Measurements from ENCODE around the gene KRT16.
"Not testable (repeated sequence)": the region's sequence is repeated elsewhere in the genome, so short reads cannot be mapped to it uniquely, and the experiment has no call there.

The KRT16 gene

DNA sequence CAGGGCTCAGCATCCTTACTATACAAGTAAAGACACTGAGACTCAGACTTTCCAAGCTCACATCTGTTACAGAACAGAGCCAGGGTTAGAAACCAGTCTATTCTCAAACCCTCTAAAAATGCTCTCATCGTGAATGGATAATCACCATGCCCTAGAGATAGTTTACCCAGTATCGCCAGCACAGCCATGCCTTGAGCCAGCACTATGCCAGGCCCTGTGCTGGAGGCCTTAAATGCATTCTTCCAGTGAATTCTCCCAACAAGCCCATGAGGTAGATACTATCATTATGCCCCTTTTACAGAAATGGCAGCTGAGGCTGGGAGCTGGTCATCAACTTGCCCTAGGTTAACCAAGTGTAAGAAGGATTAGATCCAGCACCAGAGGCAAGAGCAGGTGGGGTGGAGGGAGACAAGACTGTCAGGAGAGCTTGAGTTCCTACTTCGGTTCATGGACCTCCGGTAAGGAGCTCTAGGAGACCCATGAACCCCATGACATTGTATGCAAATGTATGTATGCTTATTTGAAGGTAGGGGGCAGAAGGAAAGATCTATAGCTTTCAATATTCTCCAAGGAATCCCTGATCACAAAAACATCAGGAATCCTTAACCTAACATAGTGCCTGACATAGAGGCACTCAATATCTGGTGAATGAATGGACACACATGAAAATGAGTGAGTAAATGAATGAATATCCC, 31.1 kb downstream of the KRT16 start:
- H3K4me1 Mint-ChIP-seq: no peaks in the 10 kb centered on the region
- no peak for ATAC-seq (replicated peaks)
- no peaks in the 10 kb centered on the region for H3K36me3 Mint-ChIP-seq
- peaks cover 0 to 3% of the 10 kb centered on the region in 2 donors for H3K9me3 Mint-ChIP-seq
- H3K27me3 Mint-ChIP-seq: peaks cover 57 to 67% of the 10 kb centered on the region in 2 donors
- H3K4me3 Mint-ChIP-seq: no peak overlapping the region
- no peak overlapping the region for H3K27ac Mint-ChIP-seq
- DNase-seq: no peak

DNA sequence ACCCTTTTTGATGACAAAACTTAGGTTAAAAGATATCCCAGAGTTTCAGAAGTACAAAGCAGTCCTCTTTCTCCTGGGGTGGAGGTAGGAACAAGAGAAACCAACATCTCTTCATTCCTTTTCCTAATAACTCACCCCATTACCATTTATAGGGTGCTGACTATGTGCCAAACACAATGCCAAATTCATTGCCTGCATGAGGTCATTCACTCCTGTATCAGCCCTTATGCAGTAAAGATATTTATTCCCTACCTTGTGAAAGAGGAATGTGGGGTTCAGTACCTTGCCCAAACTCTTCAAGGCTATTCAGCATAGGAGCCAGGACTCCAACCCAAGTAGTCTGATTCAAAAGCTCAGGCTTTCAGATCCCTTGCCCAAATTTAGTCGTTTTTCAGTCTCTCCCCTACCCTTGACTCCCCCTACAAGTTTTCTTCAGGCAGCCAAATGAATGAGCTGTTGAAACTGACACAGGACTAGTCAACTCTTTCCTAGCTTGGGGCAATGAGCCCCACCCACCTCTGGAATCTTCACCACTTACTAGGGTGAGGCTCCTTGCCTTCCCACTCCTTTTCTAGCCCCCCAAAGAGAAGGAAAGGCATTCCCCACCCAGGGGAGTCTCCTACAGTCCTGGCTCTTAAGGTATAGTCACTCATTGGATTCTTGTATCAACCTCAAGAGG, 31.7 kb downstream of the KRT16 start:
- H3K36me3 Mint-ChIP-seq: no peaks in the 10 kb centered on the region
- peaks cover 61 to 74% of the 10 kb centered on the region in 2 donors for H3K27me3 Mint-ChIP-seq
- H3K9me3 Mint-ChIP-seq: peaks cover 0 to 3% of the 10 kb centered on the region in 2 donors
- DNase-seq (no peak), ATAC-seq (replicated peaks) (no peak)
- no peak overlapping the region for H3K4me3 Mint-ChIP-seq
- no peaks in the 10 kb centered on the region for H3K4me1 Mint-ChIP-seq
- H3K27ac Mint-ChIP-seq: no peak overlapping the region

DNA sequence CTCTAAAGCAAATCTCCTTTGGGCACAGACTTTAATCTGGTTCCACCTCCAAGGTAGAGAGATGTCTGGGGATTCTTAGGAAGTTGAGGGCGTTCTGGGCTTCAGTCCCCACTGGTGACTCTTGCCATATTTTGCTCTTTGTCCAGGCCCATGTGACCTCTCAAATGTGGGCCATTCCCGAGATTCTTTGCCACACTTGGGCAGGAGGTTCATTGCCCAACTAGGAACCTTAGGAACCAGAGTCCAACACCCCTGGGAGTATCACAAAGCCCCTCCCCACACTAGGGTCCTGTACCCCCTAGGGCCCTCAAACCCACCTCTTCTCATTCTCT, 32.4 kb downstream of the KRT16 start:
- ATAC-seq (replicated peaks) (no peak), DNase-seq (no peak)
- no peak overlapping the region for H3K4me3 Mint-ChIP-seq
- peaks cover 0 to 3% of the 10 kb centered on the region in 2 donors for H3K9me3 Mint-ChIP-seq
- no peaks in the 10 kb centered on the region for H3K36me3 Mint-ChIP-seq
- peaks cover 61 to 80% of the 10 kb centered on the region in 2 donors for H3K27me3 Mint-ChIP-seq
- H3K4me1 Mint-ChIP-seq: no peaks in the 10 kb centered on the region
- no peak overlapping the region for H3K27ac Mint-ChIP-seq

DNA sequence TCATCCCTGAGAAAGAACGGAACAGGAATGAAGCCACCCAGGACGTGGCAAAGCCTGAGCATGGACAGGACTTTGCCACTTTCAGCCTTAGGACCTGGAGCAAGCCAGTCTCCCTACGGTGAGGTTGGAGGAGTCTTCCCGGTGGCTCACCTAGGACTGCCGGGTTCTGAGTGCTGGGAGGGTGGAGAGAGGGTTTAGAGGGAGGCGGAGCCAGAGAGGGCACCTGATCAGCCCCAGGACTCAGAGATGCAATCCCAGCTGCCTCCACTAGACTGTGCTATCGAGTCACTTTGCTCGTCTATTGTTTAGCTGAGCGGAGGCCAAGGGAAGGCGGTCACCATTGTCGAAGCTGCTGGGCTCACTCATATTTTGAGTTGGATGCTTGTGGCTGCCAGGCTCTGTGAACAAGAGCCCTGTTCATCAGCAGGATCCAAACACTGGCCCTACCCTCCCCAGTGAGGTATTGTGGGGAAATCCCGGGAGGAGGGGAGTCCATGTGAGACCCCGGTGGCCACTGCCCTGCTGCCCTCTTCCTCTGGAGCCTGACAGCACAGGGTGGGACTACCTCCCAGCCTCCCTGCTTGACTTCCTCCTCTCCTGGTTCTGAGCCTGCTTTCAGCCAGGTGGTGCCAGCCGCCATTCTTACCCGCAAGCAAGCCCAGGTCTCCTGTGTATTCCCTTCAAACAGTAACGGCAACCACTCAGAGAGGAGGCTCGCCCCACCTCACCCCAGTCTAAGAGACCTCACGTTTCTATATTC, 32.9 kb downstream of the KRT16 start:
- Mint-ChIP-seq H3K27ac (no peak overlapping the region), H3K27me3 (peaks cover 61 to 83% of the 10 kb centered on the region in 2 donors), H3K4me1 (no peaks in the 10 kb centered on the region), H3K9me3 (peaks cover 0 to 3% of the 10 kb centered on the region in 2 donors), H3K4me3 (no peak overlapping the region), H3K36me3 (no peaks in the 10 kb centered on the region)
- DNase-seq: peak; percentile 47
- ATAC-seq (replicated peaks): peak; percentile 86 to 92

DNA sequence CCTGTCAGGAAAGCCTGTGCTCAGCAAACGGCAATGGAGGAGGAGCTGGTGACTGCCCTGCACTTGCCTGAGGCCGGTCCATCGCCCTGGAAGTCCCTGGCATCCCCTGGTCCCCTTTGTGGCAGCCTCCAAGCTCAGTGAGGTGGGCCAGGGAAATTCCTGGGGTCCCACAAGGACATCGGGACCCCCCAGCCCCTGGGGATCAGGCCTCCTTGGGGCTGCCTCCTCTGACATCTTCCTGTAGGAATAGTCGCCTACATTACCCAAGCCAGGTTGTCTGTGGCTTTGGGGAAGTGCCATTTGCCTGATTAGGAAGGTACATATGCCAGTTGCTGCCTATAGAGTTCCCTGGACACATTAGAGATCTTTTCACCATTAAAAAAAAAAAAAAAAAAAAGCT, 33.6 kb downstream of the KRT16 start:
- Mint-ChIP-seq H3K4me3 (no peak overlapping the region), H3K4me1 (no peaks in the 10 kb centered on the region), H3K9me3 (peaks cover 0 to 3% of the 10 kb centered on the region in 2 donors), H3K27ac (no peak overlapping the region), H3K27me3 (peaks cover 68 to 83% of the 10 kb centered on the region in 2 donors), H3K36me3 (no peaks in the 10 kb centered on the region)
- ATAC-seq (replicated peaks) (no peak), DNase-seq (no peak)

DNA sequence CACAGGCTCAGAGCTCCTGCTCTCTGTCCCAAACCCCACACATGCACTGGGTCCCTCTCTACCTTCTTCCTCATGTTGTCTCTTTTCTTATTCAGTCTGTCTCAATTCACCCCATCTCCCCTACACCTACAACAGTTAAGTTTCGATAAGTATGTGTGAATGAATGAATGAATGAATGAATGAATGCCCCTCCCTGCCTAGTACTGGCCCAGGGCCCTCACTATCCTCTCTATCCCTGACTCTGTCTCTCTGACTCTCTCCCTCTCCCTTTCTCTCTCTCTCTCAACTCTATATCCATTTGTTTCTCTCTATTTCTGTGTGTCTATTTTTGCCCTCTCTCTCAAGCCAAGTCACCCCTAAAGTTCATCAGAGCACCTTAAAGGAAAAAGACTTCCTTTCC, 34.0 kb downstream of the KRT16 start:
- ATAC-seq (replicated peaks) (no peak), DNase-seq (no peak)
- Mint-ChIP-seq H3K4me1 (no peaks in the 10 kb centered on the region), H3K27ac (no peak overlapping the region), H3K9me3 (peaks cover 0 to 3% of the 10 kb centered on the region in 2 donors), H3K27me3 (peaks cover 69 to 81% of the 10 kb centered on the region in 2 donors), H3K36me3 (no peaks in the 10 kb centered on the region), H3K4me3 (no peak overlapping the region)

DNA sequence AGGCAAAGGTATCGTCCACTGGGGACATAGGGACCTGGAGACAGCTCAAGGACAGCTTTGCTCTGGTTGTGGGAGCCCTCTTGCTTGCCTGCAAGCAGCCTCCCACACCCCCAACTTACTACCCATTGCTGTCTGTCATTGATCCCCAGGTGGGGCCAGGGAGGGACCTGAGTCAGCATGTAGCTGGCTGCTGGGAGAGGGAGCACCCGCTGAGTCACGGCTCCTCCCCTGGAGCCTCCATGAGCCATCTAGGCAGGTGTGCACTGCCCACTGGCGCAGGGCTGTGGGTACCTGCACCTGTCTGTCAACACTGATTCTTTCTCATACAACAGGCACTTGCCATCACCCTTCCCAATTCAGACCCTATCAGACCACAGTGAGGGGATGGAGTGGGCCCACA, 35.8 kb downstream of the KRT16 start:
- not testable (repeated sequence) for DNase-seq; H3K4me1 Mint-ChIP-seq; ATAC-seq (replicated peaks); H3K9me3 Mint-ChIP-seq; H3K4me3 Mint-ChIP-seq; H3K27ac Mint-ChIP-seq; H3K36me3 Mint-ChIP-seq
- peaks cover 70 to 78% of the 10 kb centered on the region in 2 donors for H3K27me3 Mint-ChIP-seq

DNA sequence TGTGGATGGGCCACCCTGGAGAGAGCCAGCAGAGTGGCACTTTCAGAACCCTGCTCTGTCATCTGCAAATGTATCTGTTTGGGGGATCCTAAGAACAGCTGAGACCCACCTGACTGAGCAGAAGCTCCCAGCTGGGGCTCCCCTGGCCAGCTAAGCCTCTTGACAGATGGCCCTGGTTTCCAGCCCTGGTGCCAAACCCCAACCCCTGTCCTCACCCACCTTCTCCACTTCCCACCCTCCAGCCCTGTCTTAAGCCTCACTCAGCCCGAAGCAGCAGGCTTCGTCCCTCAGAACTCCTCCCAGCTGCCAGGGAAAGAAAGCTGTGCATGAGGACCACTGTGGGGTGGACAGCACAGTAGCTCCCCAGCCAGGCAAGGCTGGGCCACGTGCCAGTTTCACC, 37.2 kb downstream of the KRT16 start:
- Mint-ChIP-seq H3K9me3 (peaks cover 0 to 3% of the 10 kb centered on the region in 2 donors), H3K36me3 (no peaks in the 10 kb centered on the region), H3K27me3 (peaks cover 70 to 73% of the 10 kb centered on the region in 2 donors), H3K27ac (no peak overlapping the region), H3K4me3 (no peak overlapping the region), H3K4me1 (no peaks in the 10 kb centered on the region)
- no peak for ATAC-seq (replicated peaks)
- DNase-seq: no peak

DNA sequence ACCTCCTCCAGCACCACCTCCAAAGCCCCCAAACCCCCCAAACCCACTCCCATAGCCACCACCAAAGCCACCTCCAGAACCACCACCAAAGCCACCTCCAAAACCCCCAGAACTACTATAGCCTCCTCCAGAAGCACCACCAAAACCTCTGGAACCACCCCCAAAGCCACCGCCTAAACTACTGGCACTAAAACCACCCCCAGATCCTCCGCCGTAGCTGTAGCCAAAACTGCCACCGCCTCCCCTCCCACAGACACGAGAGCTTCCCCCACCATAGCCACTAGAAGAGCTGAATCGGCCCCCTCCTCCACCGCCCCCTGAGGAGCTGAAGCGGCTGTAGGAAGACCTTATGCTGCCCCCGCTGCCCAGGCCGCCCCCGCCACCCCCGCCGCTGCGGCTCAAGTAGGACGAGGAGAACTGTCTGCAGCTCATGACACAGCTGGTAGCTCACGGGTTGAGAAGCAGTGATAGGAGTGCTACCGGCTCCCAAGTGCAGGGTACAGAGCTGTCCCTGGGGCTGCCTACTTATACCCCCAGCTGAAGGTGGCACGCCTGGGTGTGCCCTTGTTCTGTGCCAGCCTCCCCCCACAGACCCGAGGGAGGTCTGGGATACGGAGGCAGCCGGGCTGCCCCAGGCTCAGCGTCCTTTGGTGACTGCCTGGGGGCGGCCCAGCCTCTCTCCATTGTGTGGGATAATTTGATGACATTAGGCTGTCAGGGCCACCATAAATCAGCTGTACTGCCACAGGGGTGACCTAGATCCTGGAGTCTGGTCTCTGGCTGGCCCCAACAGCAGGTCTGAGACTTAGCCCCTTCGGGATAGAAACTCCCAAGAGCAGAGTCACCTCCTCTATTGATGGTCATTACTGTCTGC, 40.8 kb downstream of the KRT16 start, which contains the start of gene KRT9:
Gene KRT9, minus strand, starts transcription at position 499 of the 874 bp plus-strand sequence. Its CDS starts 67 bp downstream, at position 432.
- Mint-ChIP-seq H3K4me1 (peaks cover 0 to 5% of the 10 kb centered on the region in 2 donors), H3K27ac (no peak within 1 kb of the TSS), H3K9me3 (peaks cover 8 to 10% of the 10 kb centered on the region in 2 donors), H3K27me3 (peaks cover 43 to 52% of the 10 kb centered on the region in 2 donors), H3K36me3 (peaks cover 0 to 6% of the 10 kb centered on the region in 2 donors), H3K4me3 (no peak within 1 kb of the TSS)
- DNase-seq (no peak), ATAC-seq (replicated peaks) (no peak)

DNA sequence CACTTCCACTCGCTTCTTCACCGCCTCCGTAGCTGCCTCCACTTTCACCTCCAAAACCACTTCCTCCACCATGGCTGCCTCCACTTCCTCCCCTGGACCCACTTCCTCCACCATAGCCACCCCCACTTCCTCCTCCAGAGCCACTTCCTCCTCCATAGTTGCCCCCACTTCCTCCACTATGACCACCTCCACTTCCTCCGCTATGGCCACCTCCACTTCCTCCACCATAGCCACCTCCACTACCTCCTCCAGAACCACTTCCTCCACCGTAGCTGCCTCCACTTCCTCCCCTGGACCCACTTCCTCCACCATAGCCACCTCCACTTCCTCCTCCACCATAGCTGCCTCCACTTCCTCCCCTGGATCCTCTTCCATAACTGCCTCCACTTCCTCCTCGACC, 45.2 kb downstream of the KRT16 start:
- peaks cover 0 to 6% of the 10 kb centered on the region in 2 donors for H3K36me3 Mint-ChIP-seq
- DNase-seq (no peak), ATAC-seq (replicated peaks) (no peak)
- peaks cover 8 to 10% of the 10 kb centered on the region in 2 donors for H3K9me3 Mint-ChIP-seq
- H3K4me1 Mint-ChIP-seq: peaks cover 0 to 9% of the 10 kb centered on the region in 2 donors
- no peak overlapping the region for H3K4me3 Mint-ChIP-seq
- H3K27ac Mint-ChIP-seq: no peak overlapping the region
- H3K27me3 Mint-ChIP-seq: peaks cover 23 to 30% of the 10 kb centered on the region in 2 donors

DNA sequence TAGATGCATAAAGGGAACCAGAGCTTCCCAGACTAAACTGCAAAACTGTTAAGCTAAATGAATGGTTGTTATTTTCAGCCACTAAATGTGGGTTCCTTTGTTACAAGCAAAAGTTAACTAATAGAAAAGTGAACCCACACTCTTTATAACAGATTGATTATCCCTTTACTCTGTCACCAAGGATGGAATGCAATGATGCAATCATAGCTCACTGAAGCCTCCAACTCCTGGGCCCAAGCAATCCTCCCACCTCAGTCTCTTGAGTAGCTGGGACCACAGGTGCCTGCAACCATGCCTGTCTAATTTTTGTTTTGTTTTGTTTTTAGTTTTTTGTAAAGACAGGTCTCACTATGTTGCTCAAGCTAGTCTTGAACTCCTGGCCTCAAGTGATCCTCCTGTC, 47.2 kb downstream of the KRT16 start:
- peak overlapping the region; percentile 42 for H3K27ac Mint-ChIP-seq
- H3K4me3 Mint-ChIP-seq: no peak overlapping the region
- peaks cover 0 to 6% of the 10 kb centered on the region in 2 donors for H3K36me3 Mint-ChIP-seq
- H3K9me3 Mint-ChIP-seq: peaks cover 8 to 10% of the 10 kb centered on the region in 2 donors
- DNase-seq: no peak
- peaks cover 0 to 9% of the 10 kb centered on the region in 2 donors for H3K4me1 Mint-ChIP-seq
- peaks cover 20 to 25% of the 10 kb centered on the region in 2 donors for H3K27me3 Mint-ChIP-seq
- no peak for ATAC-seq (replicated peaks)

DNA sequence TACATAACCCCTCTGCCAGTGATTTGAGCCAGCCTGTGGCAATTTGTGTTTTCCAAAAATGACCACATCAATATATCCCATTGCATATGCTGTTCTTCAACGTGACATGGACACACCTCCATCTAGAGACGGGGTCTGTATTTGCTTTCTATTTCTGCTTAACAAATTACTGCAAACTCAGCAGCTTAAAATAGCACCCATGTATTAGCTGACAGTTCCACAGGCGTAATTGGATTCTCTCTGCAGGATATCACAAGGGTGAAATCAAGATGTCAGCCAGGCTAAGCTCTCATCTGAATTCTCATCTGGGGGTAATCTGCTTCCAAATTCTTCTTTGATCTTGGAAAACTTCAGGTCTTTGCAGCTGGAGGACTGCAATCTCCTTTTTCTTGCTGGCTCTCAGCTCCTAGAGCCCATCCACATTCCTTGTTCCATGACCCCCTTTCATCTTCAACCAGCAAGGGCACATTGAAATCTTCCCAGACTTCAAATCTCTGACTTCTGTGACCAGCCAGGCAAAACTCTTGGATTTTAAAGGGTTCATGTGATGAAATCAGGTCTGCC, 48.9 kb downstream of the KRT16 start:
- H3K27ac Mint-ChIP-seq: no peak overlapping the region
- peaks cover 0 to 9% of the 10 kb centered on the region in 2 donors for H3K4me1 Mint-ChIP-seq
- H3K36me3 Mint-ChIP-seq: peaks cover 0 to 6% of the 10 kb centered on the region in 2 donors
- peaks cover 8% of the 10 kb centered on the region in 2 donors for H3K9me3 Mint-ChIP-seq
- DNase-seq (no peak), ATAC-seq (replicated peaks) (no peak)
- no peak overlapping the region for H3K4me3 Mint-ChIP-seq
- H3K27me3 Mint-ChIP-seq: peaks cover 19 to 35% of the 10 kb centered on the region in 2 donors

DNA sequence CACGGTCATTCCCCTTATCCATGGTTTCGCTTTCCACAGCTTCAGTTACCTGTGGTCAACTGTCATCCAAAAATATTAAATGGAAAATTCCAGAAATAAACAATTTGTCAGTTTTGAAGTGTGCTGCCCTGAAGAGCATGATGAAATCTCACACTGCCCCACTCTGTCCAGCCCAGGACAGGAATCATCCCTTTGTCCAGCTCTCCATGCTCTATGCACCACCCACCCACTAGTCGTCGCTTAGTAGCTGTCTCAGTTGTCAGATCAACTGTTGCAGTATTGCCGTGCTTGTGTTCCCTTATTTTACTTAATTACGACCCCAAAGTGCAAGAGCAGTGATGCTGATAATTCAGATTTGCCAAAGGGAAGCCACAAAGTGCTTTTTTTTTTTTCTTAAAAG, 51.0 kb downstream of the KRT16 start:
- no peak overlapping the region for H3K4me3 Mint-ChIP-seq

More for the DNA sequence above, 51.0 kb downstream of the KRT16 start:
- no peak for DNase-seq
- no peak for ATAC-seq (replicated peaks)
- Mint-ChIP-seq H3K27me3 (peaks cover 29 to 56% of the 10 kb centered on the region in 2 donors), H3K27ac (no peak overlapping the region), H3K4me1 (peaks cover 0 to 3% of the 10 kb centered on the region in 2 donors), H3K36me3 (no peaks in the 10 kb centered on the region), H3K9me3 (no peaks in the 10 kb centered on the region)
